Measurements from ENCODE around the gene VILL. TPM values are rescaled to one million over a fixed set of nuclear protein-coding genes. Genes with fewer than 3 reads are reported as not detected.

VILL gene
- total and polyA plus RNA-seq, 2 donors (not counting 3 experiments of a cell fraction or from before 2014, with no cell fraction given), result 9.0 to 10.0 TPM

DNA sequence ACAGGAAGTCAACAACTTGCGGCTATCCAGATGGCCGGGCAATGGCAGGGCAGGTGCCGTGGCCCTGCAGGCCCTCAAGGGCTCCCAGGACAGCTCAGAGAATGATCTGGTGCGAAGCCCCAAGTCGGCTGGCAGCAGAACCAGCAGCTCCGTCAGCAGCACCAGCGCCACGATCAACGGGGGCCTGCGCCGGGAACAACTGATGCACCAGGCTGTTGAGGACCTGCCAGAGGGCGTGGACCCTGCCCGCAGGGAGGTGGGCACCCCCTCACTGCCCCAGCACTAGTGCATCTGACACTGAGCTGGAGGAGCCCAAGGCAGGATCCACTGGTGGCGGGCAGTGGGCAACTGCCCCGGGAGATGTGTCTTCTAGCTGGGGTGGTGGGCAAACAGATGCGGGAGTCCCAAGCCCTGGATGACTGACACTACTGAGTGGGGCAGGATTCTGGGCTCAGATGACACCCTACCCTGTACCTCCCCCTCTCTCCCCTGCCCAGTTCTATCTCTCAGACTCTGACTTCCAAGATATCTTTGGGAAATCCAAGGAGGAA, 15.9 kb downstream of the VILL start:
- ChIA-PET CTCF (interaction anchor here (1.0 to 2.1 kb wide), 3 partner anchors 32 to 656 kb away, joined by 3 to 7 read pairs (median 3); no protein-coding TSS in a partner anchor), POLR2A (no interaction called here)
- dilution Hi-C loops (cut with MboI; ENCODE audit: extremely low pct_ligation_motif_present, low sequenced_read_pairs), result no loop called here
- Histone ChIP-seq H3K27me3 (ENCODE audit: control insufficient read depth in 2 of 2, insufficient read depth in 2 of 2, low read length in 2 of 2) (no peaks in the 10 kb centered on the region), H3K4me2 (ENCODE audit: insufficient read depth, low read length) (no peak overlapping the region), H3K36me3 (ENCODE audit: control insufficient read depth in 2 of 2, extremely low read depth in 1 of 2, insufficient read depth in 2 of 2, low read length in 2 of 2) (peaks cover 0 to 14% of the 10 kb centered on the region in 2 experiments), H3K27ac (ENCODE audit: insufficient read depth, low read depth, low read length) (no peak overlapping the region), H3K79me2 (ENCODE audit: control insufficient read depth, insufficient read depth, low read length) (no peaks in the 10 kb centered on the region), H3K9me3 (replicated peaks; ENCODE audit: control insufficient read depth, insufficient read depth, low read length) (no peaks in the 10 kb centered on the region), H3K4me1 (ENCODE audit: control insufficient read depth, extremely low read depth, insufficient read depth, low read length) (no peaks in the 10 kb centered on the region), H2AFZ (ENCODE audit: low read depth, low read length) (no peak overlapping the region), H3K9me1 (replicated peaks; ENCODE audit: control insufficient read depth, extremely low read depth, insufficient read depth, low read length) (no peaks in the 10 kb centered on the region), H3K4me3 (replicated peaks in 1 of 3; ENCODE audit: insufficient read depth in 1 of 3, low read depth in 1 of 3, low read length in 3 of 3) (no peak overlapping the region), H3K9ac (replicated peaks; ENCODE audit: extremely low read depth, insufficient read depth, low read length) (no peak overlapping the region), H4K20me1 (replicated peaks; ENCODE audit: control insufficient read depth, extremely low read depth, insufficient read depth, low read length) (no peaks in the 10 kb centered on the region)
- BruUV-seq (replicated peaks), result no TSS peak
- TF ChIP-seq, protein P1, sequence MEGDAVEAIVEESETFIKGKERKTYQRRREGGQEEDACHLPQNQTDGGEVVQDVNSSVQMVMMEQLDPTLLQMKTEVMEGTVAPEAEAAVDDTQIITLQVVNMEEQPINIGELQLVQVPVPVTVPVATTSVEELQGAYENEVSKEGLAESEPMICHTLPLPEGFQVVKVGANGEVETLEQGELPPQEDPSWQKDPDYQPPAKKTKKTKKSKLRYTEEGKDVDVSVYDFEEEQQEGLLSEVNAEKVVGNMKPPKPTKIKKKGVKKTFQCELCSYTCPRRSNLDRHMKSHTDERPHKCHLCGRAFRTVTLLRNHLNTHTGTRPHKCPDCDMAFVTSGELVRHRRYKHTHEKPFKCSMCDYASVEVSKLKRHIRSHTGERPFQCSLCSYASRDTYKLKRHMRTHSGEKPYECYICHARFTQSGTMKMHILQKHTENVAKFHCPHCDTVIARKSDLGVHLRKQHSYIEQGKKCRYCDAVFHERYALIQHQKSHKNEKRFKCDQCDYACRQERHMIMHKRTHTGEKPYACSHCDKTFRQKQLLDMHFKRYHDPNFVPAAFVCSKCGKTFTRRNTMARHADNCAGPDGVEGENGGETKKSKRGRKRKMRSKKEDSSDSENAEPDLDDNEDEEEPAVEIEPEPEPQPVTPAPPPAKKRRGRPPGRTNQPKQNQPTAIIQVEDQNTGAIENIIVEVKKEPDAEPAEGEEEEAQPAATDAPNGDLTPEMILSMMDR (IDR thresholded peaks at IDR 0.05; ENCODE audit: extremely low read depth in 1 of 2, insufficient read depth in 1 of 2, low read depth in 1 of 2, low read length in 2 of 2), result no peak
- TF ChIP-seq EZH2 (IDR thresholded peaks at IDR 0.05; ENCODE audit: borderline replicate concordance, low read depth, low read length, severe bottlenecking), result no peak
- TF ChIP-seq, protein P2, sequence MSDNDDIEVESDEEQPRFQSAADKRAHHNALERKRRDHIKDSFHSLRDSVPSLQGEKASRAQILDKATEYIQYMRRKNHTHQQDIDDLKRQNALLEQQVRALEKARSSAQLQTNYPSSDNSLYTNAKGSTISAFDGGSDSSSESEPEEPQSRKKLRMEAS (IDR thresholded peaks at IDR 0.05; ENCODE audit: insufficient read depth, insufficient read length), result no peak
- no peak for TF ChIP-seq JUN (IDR thresholded peaks at IDR 0.05; ENCODE audit: borderline replicate concordance, insufficient read depth, insufficient read length, low read depth)
- no peak for TF ChIP-seq MYC (IDR thresholded peaks at IDR 0.05; ENCODE audit: low read depth, low read length)
- TF ChIP-seq POLR2AphosphoS5 (IDR thresholded peaks at IDR 0.05; ENCODE audit: insufficient read depth, low read depth, low read length), result no peak
- no peak for TF ChIP-seq GATA2 (IDR thresholded peaks at IDR 0.05; ENCODE audit: insufficient read depth, insufficient read length, low read depth, low read length)
- TF ChIP-seq FOS (IDR thresholded peaks at IDR 0.05; ENCODE audit: borderline replicate concordance, insufficient read depth, low read length), result no peak
- no peak for TF ChIP-seq POLR2A (IDR thresholded peaks at IDR 0.05; ENCODE audit: low read depth, low read length)
- DNase-seq (ENCODE audit: low read depth, low spot score) (no peak), FAIRE-seq (no peak)
- intact Hi-C loops (cut with micrococcal nuclease), result no loop called here
